Activated CD8-positive, alpha-beta memory T cell treated with anti-CD3 and anti-CD28 coated beads, Interleukin-2, amount 50 U/mL, for 1 hour (primary cell): ENCODE results near the gene NAIP.
"Not testable (repeated sequence)": the region's sequence is repeated elsewhere in the genome, so short reads cannot be mapped to it uniquely, and the experiment has no call there.

Source experiments
- DNase-seq: peaks from one replicate; pipeline ENCODE4 v3.0.0-alpha.2; 2020; ENCODE audit errors: extremely low read depth

NAIP gene

DNA sequence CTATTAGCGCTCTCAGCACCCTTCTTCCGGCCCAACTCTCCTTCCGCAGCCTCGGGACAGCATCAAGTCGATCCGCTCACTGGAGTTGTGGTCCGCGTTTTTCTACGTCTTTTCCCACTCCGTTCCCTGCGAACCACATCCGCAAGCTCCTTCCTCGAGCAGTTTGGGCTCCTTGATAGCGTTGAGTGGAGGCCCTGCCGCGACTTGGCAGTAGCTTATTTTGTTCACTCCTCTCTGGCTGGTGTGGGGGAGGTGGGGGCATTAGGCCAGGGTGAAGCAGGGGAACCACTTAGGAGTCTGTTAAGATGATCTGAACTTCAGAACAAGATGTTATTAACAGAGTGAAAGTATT, 100.0 kb downstream of the NAIP start:
- not testable (repeated sequence) for DNase-seq
